Measurements from ENCODE around the gene CRYBB3.

Gene CRYBB3

GRCh38 chr22:25183949-25184619 is 15.6 kb upstream of the CRYBB3 start:
- DNase-seq (ENCODE audit: low read depth), result no peak
- no peak overlapping the region for H3K4me3 ChIP-seq (ENCODE audit: low read depth, low read length)
- no peak for TF ChIP-seq CTCF (IDR thresholded peaks at IDR 0.05; ENCODE audit: control insufficient read depth, extremely low read depth, insufficient read depth)

GRCh38 chr22:25186140-25186539 is 13.5 kb upstream of the CRYBB3 start:
- DNase-seq (ENCODE audit: low read depth), result no peak
- no peak overlapping the region for H3K4me3 ChIP-seq (ENCODE audit: low read depth, low read length)
- TF ChIP-seq CTCF (IDR thresholded peaks at IDR 0.05; ENCODE audit: control insufficient read depth, extremely low read depth, insufficient read depth), result no peak

- no peak for DNase-seq (ENCODE audit: low read depth)
These were observed 12.2 kb upstream of the CRYBB3 start for GRCh38 chr22:25187469-25187868.

GRCh38 chr22:25192406-25192805 is 7.3 kb upstream of the CRYBB3 start:
- no peak overlapping the region for H3K4me3 ChIP-seq (ENCODE audit: low read depth, low read length)
- DNase-seq (ENCODE audit: low read depth), result no peak
- no peak for TF ChIP-seq CTCF (IDR thresholded peaks at IDR 0.05; ENCODE audit: control insufficient read depth, extremely low read depth, insufficient read depth)

More at GRCh38 chr22:25187469-25187868, 12.2 kb upstream of the CRYBB3 start:
- H3K4me3 ChIP-seq (ENCODE audit: low read depth, low read length), result no peak overlapping the region
- no peak for TF ChIP-seq CTCF (IDR thresholded peaks at IDR 0.05; ENCODE audit: control insufficient read depth, extremely low read depth, insufficient read depth)

GRCh38 chr22:25193130-25193529 is 6.5 kb upstream of the CRYBB3 start:
- DNase-seq (ENCODE audit: low read depth), result no peak
- H3K4me3 ChIP-seq (ENCODE audit: low read depth, low read length), result no peak overlapping the region
- no peak for TF ChIP-seq CTCF (IDR thresholded peaks at IDR 0.05; ENCODE audit: control insufficient read depth, extremely low read depth, insufficient read depth)

GRCh38 chr22:25193548-25193947 is 6.1 kb upstream of the CRYBB3 start:
- TF ChIP-seq CTCF (IDR thresholded peaks at IDR 0.05; ENCODE audit: control insufficient read depth, extremely low read depth, insufficient read depth), result no peak
- DNase-seq (ENCODE audit: low read depth), result no peak
- no peak overlapping the region for H3K4me3 ChIP-seq (ENCODE audit: low read depth, low read length)

GRCh38 chr22:25196326-25196725 is 3.3 kb upstream of the CRYBB3 start:
- DNase-seq (ENCODE audit: low read depth), result no peak

More at GRCh38 chr22:25196326-25196725, 3.3 kb upstream of the CRYBB3 start:
- TF ChIP-seq CTCF (IDR thresholded peaks at IDR 0.05; ENCODE audit: control insufficient read depth, extremely low read depth, insufficient read depth), result no peak
- no peak overlapping the region for H3K4me3 ChIP-seq (ENCODE audit: low read depth, low read length)
